T-cell (primary cell): Measurements from ENCODE around the gene MCL1. TPM values are rescaled to one million over a fixed set of nuclear protein-coding genes. Genes with fewer than 3 reads are reported as not detected.
"Not testable (repeated sequence)": the region's sequence is repeated elsewhere in the genome, so short reads cannot be mapped to it uniquely, and the experiment has no call there.

Source experiments
- ATAC-seq, 4 experiments: fragments of 200-7000 bp in 3 of 4; fragments of 150-1000 bp in 1 of 4; cut with Tn5 transposase; replicated peaks in 1 of 4; 1 replicate in 3 of 4; 2 replicates in 1 of 4; pipeline ENCODE4 v1.10.0; 2021; ENCODE audit warnings: moderate library complexity in 3 of 4, mild to moderate bottlenecking in 2 of 4, moderate number of reproducible peaks in 1 of 4
- CTCF ChIA-PET, 2 donors: fragments of 300-600 bp; sonication (Branson Sonifier 250); formaldehyde crosslinking; loops; one replicate each; lab custom pipeline; 2022; ENCODE audit warnings: antibody characterized with exemption in 2 of 2; lab: Charles Lee
- POLR2A ChIA-PET, 2 donors: fragments of 300-600 bp; sonication (Branson Sonifier 250); formaldehyde crosslinking; loops; one replicate each; lab custom pipeline; 2022; ENCODE audit warnings: antibody characterized with exemption in 2 of 2; lab: Charles Lee
- DNase-seq, 35 experiments: peaks; one replicate each; pipeline versions ENCODE4 v3.0.0 to v3.0.0-alpha.2; 2013 to 2023
- H3K27ac ChIP-seq: one replicate; pipeline ENCODE4 v1.5.1; 2013; ENCODE audit warnings: low read length
- H3K27me3 ChIP-seq, 2 experiments: replicated peaks in 1 of 2; 1 replicate in 1 of 2; 2 replicates in 1 of 2; pipeline versions ENCODE4 v1.6.1 to v1.7.0; 2013; ENCODE audit warnings: low read length in 1 of 2, mixed read lengths in 1 of 2; ENCODE audit not compliant: control insufficient read depth in 2 of 2, insufficient read depth in 2 of 2; ENCODE audit errors: extremely low read depth in 1 of 2
- H3K36me3 ChIP-seq, 2 donors: 1 replicate in 1 of 2; 2 replicates in 1 of 2; pipeline versions ENCODE4 v1.6.1 to v1.7.0; 2013; ENCODE audit warnings: low read length in 1 of 2; ENCODE audit not compliant: control insufficient read depth in 2 of 2, insufficient read depth in 1 of 2; ENCODE audit errors: extremely low read depth in 1 of 2
- H3K4me1 ChIP-seq, 2 experiments: 1 replicate in 1 of 2; 2 replicates in 1 of 2; pipeline versions ENCODE4 v1.6.1 to v1.7.0; 2013; ENCODE audit warnings: low read length in 2 of 2, mixed read lengths in 1 of 2; ENCODE audit not compliant: insufficient read depth in 2 of 2, control insufficient read depth in 1 of 2; ENCODE audit errors: extremely low read depth in 1 of 2
- H3K4me3 ChIP-seq, 2 donors: 1 replicate in 1 of 2; 2 replicates in 1 of 2; pipeline versions ENCODE4 v1.5.1 to v1.7.0; 2013; ENCODE audit warnings: mild to moderate bottlenecking in 2 of 2, low read length in 1 of 2, moderate library complexity in 1 of 2; ENCODE audit not compliant: control insufficient read depth in 1 of 2; ENCODE audit errors: extremely low read depth in 1 of 2
- H3K9me3 ChIP-seq: 2 replicates; pipeline ENCODE4 v1.7.0; 2013
- H3K27ac Mint-ChIP-seq, 2 donors: one replicate each; pipeline ENCODE4 v1.8.0; 2020 to 2021; ENCODE audit warnings: mild to moderate bottlenecking in 2 of 2, mixed read lengths in 2 of 2
- H3K27me3 Mint-ChIP-seq, 2 donors: one replicate each; pipeline ENCODE4 v1.8.0; 2021 to 2022; ENCODE audit warnings: mixed read lengths in 2 of 2
- H3K36me3 Mint-ChIP-seq: one replicate; pipeline ENCODE4 v1.8.0; 2021; ENCODE audit warnings: mixed read lengths
- H3K4me1 Mint-ChIP-seq, 3 donors: one replicate each; pipeline ENCODE4 v1.8.0; 2020 to 2022; ENCODE audit warnings: mixed read lengths in 3 of 3, mild to moderate bottlenecking in 1 of 3
- H3K4me3 Mint-ChIP-seq, 3 donors: one replicate each; pipeline ENCODE4 v1.8.0; 2020 to 2022; ENCODE audit warnings: mild to moderate bottlenecking in 3 of 3, mixed read lengths in 3 of 3, moderate library complexity in 3 of 3
- H3K9me3 Mint-ChIP-seq, 3 donors: one replicate each; pipeline ENCODE4 v1.8.0; 2020 to 2022; ENCODE audit warnings: mixed read lengths in 3 of 3
- WGBS: methylation state at CpG from one replicate; pipeline ENCODE4 v1.1.5; 2013; ENCODE audit warnings: missing lambda C conversion rate; ENCODE audit not compliant: insufficient coverage; 5-methylcytosine and 5-hydroxymethylcytosine counted together
- total RNA-seq, 35 experiments: library from RNA in 6 of 35; stranded (reverse) in 6 of 35; fragments of 120-200 nt in 1 of 35; gene quantifications; one replicate each; pipeline versions ENCODE4 v1.2.1 to v1.2.4 and lab custom pipeline; 2013 to 2026

The MCL1 gene
- total RNA-seq, 5 donors from 2014 or later (not counting 1 experiment from before 2014, with no cell fraction given), result 478 to 731 (median 517) TPM

DNA sequence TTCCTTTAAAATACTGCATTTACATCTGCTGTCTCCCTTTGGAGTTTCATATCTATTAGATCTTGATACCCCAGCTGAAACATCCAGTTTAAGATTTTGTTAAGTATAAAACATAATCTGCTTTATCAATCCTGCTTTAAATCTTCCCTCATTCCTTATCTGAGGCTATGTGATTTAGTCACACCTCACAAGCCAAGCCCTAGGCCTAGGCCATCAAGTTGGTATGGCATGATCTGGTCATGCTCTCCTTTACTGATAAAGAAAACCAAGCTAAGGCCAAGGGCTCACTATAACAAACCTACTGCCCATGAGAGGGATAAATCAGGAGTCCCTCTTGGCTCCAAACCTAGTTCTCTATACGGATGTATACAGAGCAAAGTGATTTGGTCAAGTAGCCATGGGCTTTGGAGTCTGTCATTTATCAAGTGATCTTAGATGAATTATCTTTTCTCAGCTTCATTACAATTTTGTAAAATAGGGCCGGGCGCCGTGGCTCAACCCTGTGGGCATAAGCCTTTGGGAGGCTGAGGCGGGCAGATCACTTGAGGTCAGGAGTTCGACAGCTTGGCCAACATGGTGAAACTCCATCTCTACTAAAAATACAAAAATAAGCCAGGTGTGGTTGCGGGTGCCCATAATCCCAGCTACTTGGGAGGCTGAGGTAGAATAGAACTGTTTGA is 27.2 kb upstream of the MCL1 start:
- Histone ChIP-seq H3K4me1 (peaks cover 6 to 15% of the 10 kb centered on the region in 2 experiments), H3K36me3 (peaks cover 0 to 4% of the 10 kb centered on the region in 2 donors), H3K9me3 (no peaks in the 10 kb centered on the region), H3K27me3 (no peaks in the 10 kb centered on the region), H3K4me3 (no peak overlapping the region), H3K27ac (no peak overlapping the region)
- no CpG with 5 or more reads among the region's 7 CpGs for WGBS
- no peaks in the 10 kb centered on the region for H3K9me3 Mint-ChIP-seq
- no peaks in the 10 kb centered on the region for H3K27me3 Mint-ChIP-seq
- H3K4me3 Mint-ChIP-seq, result no peak overlapping the region
- DNase-seq (no peak), ATAC-seq (no peak)
- peaks cover 13 to 30% (median 20%) of the 10 kb centered on the region in 3 donors for H3K4me1 Mint-ChIP-seq
- no peak overlapping the region for H3K27ac Mint-ChIP-seq
- H3K36me3 Mint-ChIP-seq, result peaks cover 16% of the 10 kb centered on the region
- ChIA-PET POLR2A (interaction anchor here (0.7 to 1.3 kb wide), 2 partner anchors 29 to 34 kb away, joined by 3 to 5 read pairs; no protein-coding TSS in a partner anchor), CTCF (interaction anchor here in 1 of 2 donors (0.6 kb wide), 1 partner anchor 14 kb away, joined by 4 read pairs; no protein-coding TSS in a partner anchor)

DNA sequence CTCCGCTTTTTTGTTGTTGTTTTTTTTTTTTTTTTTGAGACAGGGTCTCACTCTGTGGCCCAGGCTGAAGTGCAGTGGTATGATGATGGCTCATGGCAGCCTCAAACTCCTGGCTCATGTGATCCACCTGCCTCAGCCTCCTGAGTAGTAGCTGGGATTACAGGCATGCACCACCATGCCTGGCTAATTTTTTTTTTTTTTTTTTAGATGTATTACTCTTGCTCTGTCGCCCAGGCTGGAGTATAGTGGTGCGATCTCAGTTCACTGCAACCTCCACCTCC is 26.0 kb upstream of the MCL1 start:
- H3K27me3 ChIP-seq, DNase-seq, H3K4me3 Mint-ChIP-seq, H3K36me3 ChIP-seq, H3K9me3 ChIP-seq, ATAC-seq, H3K27ac Mint-ChIP-seq, H3K4me3 ChIP-seq, H3K27me3 Mint-ChIP-seq, H3K9me3 Mint-ChIP-seq, H3K4me1 ChIP-seq, H3K27ac ChIP-seq: not testable (repeated sequence)
- POLR2A ChIA-PET, result interaction anchor here (0.6 to 1.3 kb wide), 6 partner anchors 12 to 46 kb away, joined by 3 to 6 read pairs (median 4); partner anchors contain the start of gene ENSA (in 1 of the 2)
- peaks cover 6 to 23% (median 11%) of the 10 kb centered on the region in 3 donors for H3K4me1 Mint-ChIP-seq
- peaks cover 16% of the 10 kb centered on the region for H3K36me3 Mint-ChIP-seq
- CTCF ChIA-PET, result interaction anchor here (0.6 to 1.0 kb wide), 3 partner anchors 13 to 18 kb away, joined by 3 to 5 read pairs (median 3); no protein-coding TSS in a partner anchor
- 100% methylated on average over 1 of the region's 3 CpGs for WGBS

DNA sequence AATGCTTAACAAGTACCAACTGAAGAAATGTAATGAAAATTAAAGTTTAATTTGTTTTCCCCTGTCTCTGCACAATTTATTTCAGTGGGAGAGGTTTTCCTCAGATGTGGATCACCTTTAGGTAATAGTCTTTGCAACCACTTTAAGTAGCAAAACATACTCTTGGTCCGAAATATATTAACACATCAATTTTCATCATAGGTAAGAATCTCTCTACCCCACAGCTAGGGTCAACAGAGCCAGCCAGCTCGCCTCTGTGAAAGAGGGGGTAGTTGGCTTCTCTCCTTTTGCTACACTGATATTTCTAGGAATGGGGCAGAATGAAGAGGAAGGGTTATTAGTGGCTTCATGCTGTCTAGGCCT is 24.8 kb upstream of the MCL1 start:
- POLR2A ChIA-PET, result interaction anchor here in 1 of 2 donors (0.5 kb wide), 1 partner anchor 33 kb away, joined by 6 read pairs; no protein-coding TSS in a partner anchor
- no peaks in the 10 kb centered on the region for H3K4me1 ChIP-seq
- H3K36me3 ChIP-seq, result peaks cover 2 to 8% of the 10 kb centered on the region in 2 donors
- Mint-ChIP-seq H3K27me3 (no peaks in the 10 kb centered on the region), H3K9me3 (no peaks in the 10 kb centered on the region), H3K36me3 (peaks cover 20% of the 10 kb centered on the region), H3K27ac (peak overlapping the region; percentile 20 to 78), H3K4me3 (no peak overlapping the region), H3K4me1 (peaks cover 6 to 15% (median 9%) of the 10 kb centered on the region in 3 donors)
- CTCF ChIA-PET, result no interaction called here
- no peak for DNase-seq
- no peak overlapping the region for H3K27ac ChIP-seq
- WGBS, result no CpG with 5 or more reads among the region's 2 CpGs
- H3K4me3 ChIP-seq, result no peak overlapping the region
- H3K27me3 ChIP-seq, result no peaks in the 10 kb centered on the region
- no peak for ATAC-seq
- H3K9me3 ChIP-seq, result no peaks in the 10 kb centered on the region

DNA sequence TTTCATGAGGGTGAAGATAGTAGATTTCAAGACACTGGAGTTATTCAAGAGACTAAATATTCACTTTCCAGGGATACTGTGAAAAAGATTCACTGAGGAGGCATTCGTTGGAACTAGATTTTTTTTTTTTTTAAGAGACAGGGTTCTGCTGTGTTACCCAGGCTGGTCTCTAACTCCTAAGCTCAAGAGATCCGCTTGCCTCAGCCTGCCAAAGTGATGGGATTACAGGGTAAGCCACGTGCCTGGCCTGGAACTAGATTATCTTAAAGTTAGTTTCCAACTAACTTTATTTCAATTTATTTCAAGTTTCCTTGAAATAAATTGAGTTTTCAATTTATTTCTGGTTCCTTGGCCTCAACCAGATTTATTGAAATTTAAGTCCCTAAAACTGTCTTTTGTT is 24.3 kb upstream of the MCL1 start:
- CTCF ChIA-PET, result interaction anchor here in 1 of 2 donors (0.7 kb wide), 2 partner anchors 42 to 43 kb away, joined by 3 to 5 read pairs; no protein-coding TSS in a partner anchor
- Mint-ChIP-seq H3K36me3 (peaks cover 20% of the 10 kb centered on the region), H3K9me3 (no peaks in the 10 kb centered on the region), H3K27ac (peak overlapping the region in 1 of 2 donors; percentile 2), H3K27me3 (no peaks in the 10 kb centered on the region), H3K4me3 (no peak overlapping the region), H3K4me1 (peaks cover 6 to 15% (median 9%) of the 10 kb centered on the region in 3 donors)
- Histone ChIP-seq H3K36me3 (peaks cover 2 to 8% of the 10 kb centered on the region in 2 donors), H3K27ac (no peak overlapping the region), H3K27me3 (no peaks in the 10 kb centered on the region), H3K4me3 (no peak overlapping the region), H3K9me3 (no peaks in the 10 kb centered on the region), H3K4me1 (no peaks in the 10 kb centered on the region)
- no peak for ATAC-seq
- DNase-seq, result no peak
- 86% methylated on average over 1 of the region's 3 CpGs for WGBS
- POLR2A ChIA-PET, result interaction anchor here (0.5 to 0.6 kb wide), 2 partner anchors 33 to 370 kb away, joined by 3 to 6 read pairs; no protein-coding TSS in a partner anchor

DNA sequence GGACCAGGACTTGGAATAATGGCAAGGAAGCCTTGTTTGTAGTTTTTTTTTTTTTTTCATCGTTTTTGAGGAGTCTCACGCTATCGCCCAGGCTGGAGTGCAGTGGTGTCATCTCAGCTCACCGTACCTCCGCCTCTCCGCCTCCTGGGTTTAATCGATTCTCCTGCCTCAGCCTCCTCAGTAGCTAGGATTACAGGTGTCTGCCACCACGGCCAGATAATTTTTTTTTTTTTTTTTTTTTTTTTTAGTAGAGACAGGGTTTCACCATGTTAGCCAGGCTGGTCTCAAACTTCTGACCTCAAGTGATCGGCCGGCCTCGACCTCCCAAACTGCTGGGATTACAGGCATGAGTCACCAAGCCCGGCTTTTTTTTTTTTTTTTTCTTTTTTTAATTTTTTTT is 23.0 kb upstream of the MCL1 start:
- H3K27me3 ChIP-seq, H3K9me3 Mint-ChIP-seq, H3K36me3 ChIP-seq, H3K4me3 Mint-ChIP-seq, DNase-seq, H3K9me3 ChIP-seq, H3K27ac ChIP-seq, POLR2A ChIA-PET, H3K4me1 ChIP-seq, H3K27ac Mint-ChIP-seq, ATAC-seq, H3K27me3 Mint-ChIP-seq, H3K4me3 ChIP-seq: not testable (repeated sequence)
- CTCF ChIA-PET, result interaction anchor here in 1 of 2 donors (0.7 kb wide), 1 partner anchor 43 kb away, joined by 3 read pairs; no protein-coding TSS in a partner anchor
- H3K4me1 Mint-ChIP-seq, result peaks cover 6 to 15% (median 9%) of the 10 kb centered on the region in 3 donors
- H3K36me3 Mint-ChIP-seq, result peaks cover 23% of the 10 kb centered on the region
- no CpG with 5 or more reads among the region's 12 CpGs for WGBS

DNA sequence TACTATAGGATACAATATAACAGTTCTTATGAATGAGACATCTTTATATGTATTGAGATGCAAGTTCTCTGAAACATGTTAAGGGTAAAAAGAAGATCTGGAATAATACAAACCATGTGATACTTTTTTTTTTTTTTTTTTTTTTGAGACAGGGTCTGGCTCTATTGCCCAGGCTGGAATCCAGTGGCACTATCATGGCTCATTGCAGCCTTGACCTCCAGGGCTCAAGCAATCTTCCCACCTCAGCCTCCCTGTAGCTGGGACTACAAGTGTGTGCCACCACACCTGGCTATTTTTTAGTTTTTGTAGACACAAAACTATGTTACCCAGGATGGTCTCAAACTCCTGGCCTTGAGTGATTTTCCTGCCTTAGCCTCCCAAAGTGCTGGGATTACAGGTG is 22.1 kb upstream of the MCL1 start:
- H3K27ac ChIP-seq, result no peak overlapping the region
- H3K27ac Mint-ChIP-seq, result no peak overlapping the region
- H3K36me3 ChIP-seq, result peaks cover 2 to 8% of the 10 kb centered on the region in 2 donors
- no peak overlapping the region for H3K4me3 Mint-ChIP-seq
- CTCF ChIA-PET, result no interaction called here
- H3K9me3 Mint-ChIP-seq, result no peaks in the 10 kb centered on the region
- H3K9me3 ChIP-seq, result no peaks in the 10 kb centered on the region
- peaks cover 7 to 19% (median 9%) of the 10 kb centered on the region in 3 donors for H3K4me1 Mint-ChIP-seq
- ATAC-seq (no peak), DNase-seq (no peak)
- peaks cover 25% of the 10 kb centered on the region for H3K36me3 Mint-ChIP-seq
- no peaks in the 10 kb centered on the region for H3K27me3 Mint-ChIP-seq
- H3K4me3 ChIP-seq, result no peak overlapping the region
- POLR2A ChIA-PET, result interaction anchor here in 1 of 2 donors (0.7 kb wide), 1 partner anchor 18 kb away, joined by 10 read pairs; no protein-coding TSS in a partner anchor
- H3K27me3 ChIP-seq, result no peaks in the 10 kb centered on the region
- no peaks in the 10 kb centered on the region for H3K4me1 ChIP-seq
